GM12865 (cell line): Measurements from ENCODE around the gene SLC5A3.

Source experiments
- DNase-seq: peaks from one replicate; pipeline ENCODE4 v3.0.0; 2010; ENCODE audit warnings: low read depth
- H3K4me3 ChIP-seq: 2 replicates; pipeline ENCODE4 v1.5.1; 2011; ENCODE audit warnings: mild to moderate bottlenecking, low read depth, low read length, control low read depth
- TF ChIP-seq, protein P1 (sequence below): IDR thresholded peaks from 2 replicates; pipeline ENCODE4 v1.5.1; 2011; ENCODE audit warnings: low read length, control low read depth, low read depth, inconsistent platforms; ENCODE audit not compliant: insufficient read depth; ENCODE audit errors: missing control alignments

Gene SLC5A3

GRCh38 chr21:34034369-34035014, 38.9 kb upstream of the SLC5A3 start:
- TF ChIP-seq, protein P1, sequence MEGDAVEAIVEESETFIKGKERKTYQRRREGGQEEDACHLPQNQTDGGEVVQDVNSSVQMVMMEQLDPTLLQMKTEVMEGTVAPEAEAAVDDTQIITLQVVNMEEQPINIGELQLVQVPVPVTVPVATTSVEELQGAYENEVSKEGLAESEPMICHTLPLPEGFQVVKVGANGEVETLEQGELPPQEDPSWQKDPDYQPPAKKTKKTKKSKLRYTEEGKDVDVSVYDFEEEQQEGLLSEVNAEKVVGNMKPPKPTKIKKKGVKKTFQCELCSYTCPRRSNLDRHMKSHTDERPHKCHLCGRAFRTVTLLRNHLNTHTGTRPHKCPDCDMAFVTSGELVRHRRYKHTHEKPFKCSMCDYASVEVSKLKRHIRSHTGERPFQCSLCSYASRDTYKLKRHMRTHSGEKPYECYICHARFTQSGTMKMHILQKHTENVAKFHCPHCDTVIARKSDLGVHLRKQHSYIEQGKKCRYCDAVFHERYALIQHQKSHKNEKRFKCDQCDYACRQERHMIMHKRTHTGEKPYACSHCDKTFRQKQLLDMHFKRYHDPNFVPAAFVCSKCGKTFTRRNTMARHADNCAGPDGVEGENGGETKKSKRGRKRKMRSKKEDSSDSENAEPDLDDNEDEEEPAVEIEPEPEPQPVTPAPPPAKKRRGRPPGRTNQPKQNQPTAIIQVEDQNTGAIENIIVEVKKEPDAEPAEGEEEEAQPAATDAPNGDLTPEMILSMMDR, result no peak
- no peak for DNase-seq
- no peak overlapping the region for H3K4me3 ChIP-seq

DNA sequence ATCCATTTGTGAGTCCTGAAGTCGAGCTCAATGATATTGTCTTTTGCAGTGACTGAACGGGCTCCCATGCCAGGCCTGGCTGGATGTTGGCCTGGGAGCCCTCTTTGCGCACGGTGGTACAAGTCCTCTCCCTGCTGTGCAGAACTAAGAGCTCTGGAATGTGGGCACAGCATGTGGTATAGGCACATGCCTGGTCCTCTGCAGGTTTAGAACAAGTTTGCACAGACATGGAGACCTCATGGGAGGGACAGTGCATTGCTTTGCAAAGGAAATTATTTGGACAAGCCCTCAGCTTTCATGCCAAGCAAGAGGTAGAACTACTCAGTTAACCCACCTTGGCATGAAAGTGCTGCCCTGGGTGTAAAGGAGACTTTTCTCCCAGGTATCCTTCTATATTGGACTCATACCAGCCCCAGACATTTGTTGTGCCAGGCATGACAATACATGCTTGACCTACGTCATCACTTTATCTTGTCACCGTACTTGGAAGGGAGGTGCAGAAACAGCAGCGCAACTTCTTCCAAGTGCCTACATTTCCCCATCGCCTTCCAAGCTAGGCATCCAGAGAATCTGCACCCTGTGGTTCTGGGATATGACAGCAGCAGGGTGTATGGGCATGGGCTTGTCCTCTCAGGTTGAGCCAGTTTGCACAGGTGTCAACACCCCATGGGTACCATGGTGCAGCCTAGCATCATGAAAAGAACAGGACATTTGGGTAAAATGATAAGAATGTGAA, 37.6 kb upstream of the SLC5A3 start:
- DNase-seq, result no peak
- TF ChIP-seq, protein P1, result no peak
- H3K4me3 ChIP-seq, result no peak overlapping the region

- H3K4me3 ChIP-seq, result no peak overlapping the region
- TF ChIP-seq, protein P1, result no peak
- DNase-seq, result no peak
These were observed 36.2 kb upstream of the SLC5A3 start for GRCh38 chr21:34037009-34037795.

DNA sequence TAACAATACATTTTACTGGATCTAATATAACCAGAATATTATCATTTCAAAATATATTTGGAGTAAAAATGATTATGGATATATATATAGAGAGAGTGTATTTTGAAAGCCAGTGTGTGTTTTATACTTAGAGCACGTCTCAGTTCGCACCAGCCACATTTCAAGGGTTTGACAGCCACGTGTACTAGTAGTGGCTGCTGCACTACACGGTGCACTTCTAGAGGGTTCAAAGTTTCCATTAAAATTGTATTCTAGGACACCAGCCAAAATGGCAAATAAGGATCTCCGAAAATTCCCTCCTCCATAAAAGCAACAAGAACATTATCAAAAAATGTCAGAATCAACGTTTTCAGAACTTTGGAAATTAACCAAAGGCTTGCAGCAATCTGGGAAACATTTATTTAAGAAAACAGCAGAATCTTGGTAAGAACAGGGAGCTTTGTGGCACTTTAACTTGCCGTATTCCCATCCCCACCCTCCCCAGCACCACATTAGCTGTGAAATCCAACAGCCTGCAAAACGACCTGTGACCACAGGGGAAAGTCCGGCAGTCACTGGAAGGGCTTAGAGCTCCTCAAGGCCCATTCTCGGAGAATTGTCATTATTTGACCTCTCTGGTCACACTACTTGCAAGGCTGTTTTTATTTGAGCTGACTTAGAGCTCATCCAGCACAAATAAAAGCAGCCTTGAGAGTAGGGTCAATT, 33.5 kb upstream of the SLC5A3 start:
- DNase-seq, result peak; percentile 47
- TF ChIP-seq, protein P1, result no peak

GRCh38 chr21:34042735-34043134, 30.6 kb upstream of the SLC5A3 start:
- no peak overlapping the region for H3K4me3 ChIP-seq
- no peak for DNase-seq
- TF ChIP-seq, protein P1, result no peak

More for the DNA sequence above, 33.5 kb upstream of the SLC5A3 start:
- H3K4me3 ChIP-seq, result no peak overlapping the region

GRCh38 chr21:34043333-34043732, 30.0 kb upstream of the SLC5A3 start:
- TF ChIP-seq, protein P1, result no peak
- no peak for DNase-seq
- no peak overlapping the region for H3K4me3 ChIP-seq
